Fibroblast of mammary gland (primary cell): ENCODE data around the gene CHRDL1.

Experiments
- DNase-seq: peaks from one replicate; pipeline ENCODE4 v3.0.0-alpha.2; 2010; ENCODE audit warnings: low read depth
- H3K4me3 ChIP-seq: 2 replicates; pipeline ENCODE4 v1.5.1; 2011; ENCODE audit warnings: low read depth, mild to moderate bottlenecking, low read length, moderate library complexity; ENCODE audit not compliant: control insufficient read depth
- CTCF ChIP-seq: conservative IDR thresholded peaks from 2 replicates; pipeline ENCODE4 v1.5.1; 2011; ENCODE audit warnings: low read depth, low read length, inconsistent platforms; ENCODE audit not compliant: control insufficient read depth, insufficient read depth

CHRDL1 gene

DNA sequence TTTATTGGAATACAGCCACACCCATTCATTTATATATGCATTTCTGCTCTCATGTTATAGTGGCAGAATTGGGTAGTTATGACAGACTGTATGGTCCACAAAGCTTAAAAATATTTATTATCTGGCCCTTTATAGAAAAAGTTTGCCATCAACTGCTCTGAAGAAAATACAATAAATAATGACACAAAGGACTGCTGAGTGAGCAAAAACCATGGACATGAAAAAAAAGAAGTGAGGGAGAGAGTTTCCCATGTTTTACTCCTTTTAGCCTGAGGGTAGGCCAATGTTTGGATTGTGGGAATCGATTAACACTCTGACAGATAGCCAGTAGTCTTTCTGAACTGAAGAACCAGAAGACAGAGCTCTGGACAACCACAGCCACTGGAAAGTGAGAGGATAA, 149.2 kb downstream of the CHRDL1 start:
- DNase-seq: no peak
- TF ChIP-seq CTCF: no peak

More for the DNA sequence above, 149.2 kb downstream of the CHRDL1 start:
- no peak overlapping the region for H3K4me3 ChIP-seq
